ENCODE measurements around the gene SPRY2.

SPRY2 gene

DNA sequence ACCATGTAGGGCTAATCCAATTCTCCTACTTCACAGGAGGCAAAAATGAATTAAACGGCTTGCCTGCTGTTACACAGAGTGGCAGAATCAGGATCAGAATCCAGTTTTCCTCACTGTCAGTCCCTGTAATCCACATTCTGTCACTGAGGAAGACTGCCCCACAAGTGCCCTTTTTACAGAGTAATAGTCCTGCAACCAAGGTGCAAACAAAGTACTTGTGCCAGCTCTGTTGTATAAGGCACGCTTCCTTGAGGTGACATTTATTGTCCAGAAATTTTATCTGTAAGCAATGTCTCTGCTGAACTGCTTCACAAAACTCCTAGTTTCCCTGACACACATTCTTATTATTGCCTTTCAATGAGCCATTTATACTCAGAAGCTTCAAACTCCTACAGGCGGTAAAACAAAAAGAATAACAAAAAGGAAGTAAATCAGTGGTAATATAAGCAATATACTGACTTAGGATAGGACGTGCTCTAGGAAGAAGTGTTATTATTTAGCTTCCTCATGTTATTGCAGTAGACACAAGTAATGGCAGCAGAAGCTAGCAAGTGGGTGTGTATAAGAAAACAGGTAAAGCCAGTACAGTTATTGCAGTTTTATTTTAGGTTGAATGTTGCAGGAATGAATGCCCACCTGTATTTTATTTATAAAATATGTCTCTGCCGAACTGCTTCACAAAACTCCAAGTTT is 28.8 kb downstream of the SPRY2 start:
- DNase-seq: no peak

DNA sequence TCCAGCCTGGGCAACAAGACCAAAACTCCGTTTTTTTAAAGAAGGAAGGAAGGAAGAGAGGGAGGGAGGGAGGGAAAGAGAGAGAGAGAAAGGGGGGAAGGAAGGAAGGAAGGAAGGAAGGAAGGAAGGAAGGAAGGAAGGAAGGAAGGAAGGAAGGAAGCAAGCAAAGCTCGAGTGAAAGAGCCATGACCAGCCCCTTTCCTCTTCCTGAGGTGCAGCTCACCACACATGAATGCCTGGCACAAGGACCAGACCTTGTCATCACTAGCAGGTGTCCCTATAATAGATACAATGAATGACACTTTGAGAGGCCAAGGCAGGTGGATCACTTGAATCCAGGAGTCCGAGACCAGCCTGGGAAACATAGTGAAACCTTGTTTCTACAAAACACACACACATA is 31.0 kb downstream of the SPRY2 start:
- DNase-seq: no peak

DNA sequence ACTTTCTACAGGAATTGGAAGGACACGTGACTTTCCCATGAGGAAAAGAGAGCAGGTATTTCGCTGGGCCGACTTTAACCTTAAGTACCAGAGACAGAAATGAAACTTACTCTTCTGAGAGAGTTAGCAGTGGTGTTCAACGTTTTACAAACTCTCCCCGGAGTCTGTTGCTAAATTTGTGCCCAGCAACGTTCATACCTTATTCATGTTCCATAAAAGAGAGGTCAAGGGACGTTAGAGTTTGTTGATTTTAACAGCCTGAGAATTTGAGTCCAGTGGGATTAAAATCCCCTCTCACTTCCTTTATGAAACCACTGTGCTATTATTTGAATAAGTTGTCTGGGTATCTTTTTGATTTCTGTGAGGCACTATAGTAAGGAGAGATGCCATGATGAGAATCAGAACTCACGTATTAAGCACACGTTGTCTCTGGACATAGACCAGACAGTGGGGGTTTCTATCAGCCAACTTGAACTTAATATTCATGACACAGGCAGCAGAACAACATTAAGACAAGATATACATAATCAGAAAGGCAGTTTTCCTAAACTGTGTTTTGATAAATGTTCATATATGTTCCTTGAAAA is 33.4 kb downstream of the SPRY2 start:
- DNase-seq: no peak

DNA sequence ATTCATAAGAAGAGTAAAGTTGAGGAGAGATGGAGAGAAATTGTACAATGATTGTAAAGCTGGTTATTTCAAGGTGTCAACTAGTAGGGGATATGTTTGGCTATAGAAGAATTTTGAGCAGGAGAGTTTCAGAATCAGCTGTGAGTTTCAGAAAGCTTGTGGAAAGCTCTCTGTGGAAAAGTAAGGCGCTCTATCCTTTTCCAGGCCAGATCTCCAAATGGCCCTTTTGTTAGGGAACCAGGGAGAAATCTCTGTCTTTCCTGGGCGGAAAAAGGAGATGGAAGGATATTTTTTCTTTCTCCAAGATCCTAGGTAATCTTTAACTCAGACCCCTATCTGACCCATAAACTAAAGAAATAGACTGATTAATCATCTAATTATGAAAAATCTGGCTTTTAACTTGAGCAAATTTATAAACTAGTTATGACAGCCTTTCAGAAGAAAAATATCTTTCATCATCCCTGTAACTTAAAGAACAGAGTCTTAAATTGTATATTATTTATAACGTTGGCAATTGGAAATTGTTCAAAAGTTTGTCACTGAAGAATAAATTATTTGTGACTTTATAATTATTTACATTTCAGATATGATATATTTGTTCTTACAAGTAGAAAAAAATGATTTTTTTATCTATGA is 34.5 kb downstream of the SPRY2 start:
- no peak for DNase-seq

DNA sequence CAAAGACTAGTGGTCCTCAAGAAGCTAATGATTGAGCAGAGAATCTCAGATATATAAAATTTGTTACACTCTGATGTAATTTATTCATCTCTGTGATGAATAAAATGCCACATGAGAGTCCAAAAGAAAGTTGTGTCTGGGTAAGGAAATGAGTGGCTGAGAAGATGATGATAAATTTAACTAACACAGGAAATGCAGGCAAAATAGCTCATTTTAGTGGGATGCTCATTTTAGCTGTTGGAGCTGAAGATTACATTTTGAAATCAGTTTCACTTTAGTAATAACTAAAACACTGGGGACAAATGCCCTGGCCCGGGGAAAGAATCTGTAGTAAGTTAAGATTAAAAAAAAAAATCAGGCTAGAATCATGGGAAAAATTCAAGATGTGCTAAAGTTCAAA is 35.2 kb downstream of the SPRY2 start:
- DNase-seq: no peak

DNA sequence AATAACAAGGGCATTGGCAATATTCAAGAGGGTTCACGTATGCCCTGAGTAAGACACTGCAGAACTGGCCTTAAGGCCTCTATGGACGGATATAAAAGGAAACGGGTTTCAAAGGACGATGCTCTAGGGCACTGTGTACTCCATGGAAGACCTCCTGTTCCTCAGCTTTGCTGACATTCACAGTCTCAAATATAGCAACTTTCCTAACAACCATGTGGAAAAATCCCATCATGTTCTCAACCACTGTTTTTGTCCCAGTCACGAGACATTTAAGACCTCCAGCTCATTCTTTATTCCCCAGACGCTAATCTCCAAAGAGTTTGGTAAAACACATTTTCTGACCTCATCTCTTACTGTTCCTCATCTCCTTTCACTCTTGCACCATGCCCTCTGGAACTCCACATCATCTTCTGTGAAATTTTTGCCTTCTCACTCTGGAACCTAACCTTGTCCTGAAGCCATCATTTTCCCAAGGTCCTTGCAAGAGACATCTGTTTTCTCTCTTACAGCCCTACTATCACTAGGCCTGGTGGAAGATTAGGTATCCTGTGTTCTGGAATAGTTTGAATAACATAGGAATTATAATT is 37.6 kb downstream of the SPRY2 start:
- DNase-seq: no peak

DNA sequence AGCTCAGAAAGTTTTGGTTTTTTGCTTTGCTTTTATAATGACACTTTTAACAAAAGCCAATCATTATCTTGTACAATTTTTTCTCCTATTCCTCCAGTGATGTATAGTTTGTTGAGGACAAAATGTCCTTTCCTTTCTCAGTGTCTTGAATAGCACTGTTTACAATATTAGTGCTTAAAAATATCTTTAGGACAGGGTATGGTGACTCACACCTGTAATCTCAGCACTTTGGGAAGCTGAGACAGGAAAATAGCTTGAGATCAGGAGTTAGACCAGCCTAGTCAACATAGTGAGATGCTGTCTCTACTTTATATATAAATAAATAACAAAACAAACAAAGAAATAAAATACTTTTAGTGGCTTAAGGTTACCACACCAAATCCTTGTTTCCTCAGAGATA is 41.9 kb downstream of the SPRY2 start:
- no peak for DNase-seq

DNA sequence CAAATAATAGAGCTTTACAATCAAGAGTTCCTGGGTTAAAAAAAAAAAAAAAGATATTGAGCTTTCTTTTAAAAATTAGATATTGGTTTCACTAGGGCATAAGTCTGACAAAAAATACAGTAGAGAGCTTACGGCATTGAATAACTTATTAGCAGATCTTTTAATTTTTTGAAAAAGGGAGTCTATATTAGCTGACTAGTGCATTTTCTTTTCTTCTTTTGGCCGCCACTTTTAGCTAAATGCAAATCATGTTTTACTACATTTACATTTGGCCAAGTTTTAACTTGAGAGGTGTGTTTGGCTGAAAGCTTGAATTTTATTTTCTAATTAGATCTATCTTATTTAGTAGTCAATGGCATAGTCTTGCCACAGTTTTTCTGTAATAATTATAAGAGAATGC is 43.4 kb downstream of the SPRY2 start:
- DNase-seq: no peak

DNA sequence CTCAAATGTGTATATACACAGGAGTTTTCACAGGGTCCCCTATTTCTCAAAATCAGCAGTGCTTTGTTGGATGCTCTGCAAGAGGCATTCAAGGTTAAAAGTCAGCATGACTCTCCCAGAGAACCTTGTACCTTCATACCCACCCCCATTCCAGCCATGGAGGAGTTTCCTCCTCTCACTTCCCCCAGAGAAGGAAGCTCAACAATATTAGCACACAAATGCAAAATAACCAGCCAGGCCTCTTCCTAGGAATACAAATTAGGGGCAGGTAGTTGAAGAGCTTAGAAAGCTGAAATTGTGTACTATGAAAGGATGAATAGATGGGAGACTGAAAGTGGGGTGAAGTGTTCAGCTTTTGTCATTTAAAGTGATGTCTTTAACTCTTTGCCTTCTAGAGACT is 43.8 kb downstream of the SPRY2 start:
- DNase-seq: no peak

DNA sequence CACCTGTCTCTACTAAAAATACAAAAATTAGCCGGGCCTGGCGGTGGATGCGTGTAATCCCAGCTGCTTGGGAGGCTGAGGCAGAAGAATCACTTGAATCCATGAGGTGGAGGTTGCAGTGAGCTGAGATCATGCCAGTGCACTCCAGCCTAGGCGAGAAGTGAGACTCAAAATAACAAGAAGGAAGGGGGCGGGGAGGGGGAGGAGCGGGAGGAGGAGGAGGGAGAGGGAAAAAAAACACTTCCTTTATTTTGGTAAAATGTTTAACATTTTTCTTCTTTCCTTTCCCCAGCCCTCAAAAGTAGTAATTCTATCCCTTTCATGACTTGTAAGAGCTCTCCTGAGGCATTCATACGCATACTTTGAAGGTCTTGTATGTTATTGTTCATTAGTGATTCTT is 44.3 kb downstream of the SPRY2 start:
- DNase-seq: no peak

DNA sequence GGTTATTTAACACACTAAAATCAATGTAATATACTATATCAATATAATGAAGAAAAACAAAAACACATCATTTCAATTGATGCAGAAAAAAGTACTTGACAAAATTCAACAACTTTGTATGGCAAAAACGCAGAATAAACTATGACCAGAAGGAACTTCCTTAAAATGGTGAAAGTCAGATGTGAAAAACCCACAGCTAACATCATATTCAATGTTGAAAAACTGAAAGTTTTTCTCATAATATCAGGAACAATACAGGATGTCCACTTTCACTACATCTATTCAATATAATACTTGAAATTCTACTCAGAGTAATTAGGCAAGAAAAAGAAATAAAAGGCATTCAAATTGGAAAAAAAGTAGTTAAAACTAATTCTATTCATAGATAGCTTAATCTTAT is 50.3 kb downstream of the SPRY2 start:
- no peak for DNase-seq

All from NCI-H1092 treated with DMSO at 0.1 percent for 48 hours (cell line).